Measurements from ENCODE around the gene VAMP3. TPM values are rescaled to one million over a fixed set of nuclear protein-coding genes. Genes with fewer than 3 reads are reported as not detected.

VAMP3 gene, protein sequence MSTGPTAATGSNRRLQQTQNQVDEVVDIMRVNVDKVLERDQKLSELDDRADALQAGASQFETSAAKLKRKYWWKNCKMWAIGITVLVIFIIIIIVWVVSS
- total RNA-seq = 76.4 and 82.5 TPM in 2 replicates
- long read RNA-seq, transcript VAMP3-201 (5 exons, 2,205 nt) = major isoform, 307 of 344 reads
- long read RNA-seq, partial matches to known transcripts = 31 of 344 reads
- long read RNA-seq, other reads (novel, unspliced or antisense) = 5 of 344 reads

GRCh38 chr1:7770997-7771822 lies at the start of gene VAMP3:
Gene VAMP3, plus strand, starts transcription at chr1:7771296. Its CDS starts 88 bp downstream, at chr1:7771384.
- TF ChIP-seq CTCF (IDR thresholded peaks at IDR 0.05; ENCODE audit: unreplicated experiment) = no peak
- Mint-ChIP-seq H3K4me1 (ENCODE audit: low read depth) (peaks cover 7% of the 10 kb centered on the region), H3K36me3 (ENCODE audit: insufficient read depth) (peaks cover 9% of the 10 kb centered on the region), H3K27ac (peak within 1 kb of the TSS; percentile 88), H3K9me3 (ENCODE audit: low read depth) (no peaks in the 10 kb centered on the region), H3K27me3 (no peaks in the 10 kb centered on the region), H3K4me3 (ENCODE audit: low read depth) (peak within 1 kb of the TSS; percentile 82)
- DNase-seq (ENCODE audit: low spot score, unreplicated experiment) = peak; percentile 76

DNA sequence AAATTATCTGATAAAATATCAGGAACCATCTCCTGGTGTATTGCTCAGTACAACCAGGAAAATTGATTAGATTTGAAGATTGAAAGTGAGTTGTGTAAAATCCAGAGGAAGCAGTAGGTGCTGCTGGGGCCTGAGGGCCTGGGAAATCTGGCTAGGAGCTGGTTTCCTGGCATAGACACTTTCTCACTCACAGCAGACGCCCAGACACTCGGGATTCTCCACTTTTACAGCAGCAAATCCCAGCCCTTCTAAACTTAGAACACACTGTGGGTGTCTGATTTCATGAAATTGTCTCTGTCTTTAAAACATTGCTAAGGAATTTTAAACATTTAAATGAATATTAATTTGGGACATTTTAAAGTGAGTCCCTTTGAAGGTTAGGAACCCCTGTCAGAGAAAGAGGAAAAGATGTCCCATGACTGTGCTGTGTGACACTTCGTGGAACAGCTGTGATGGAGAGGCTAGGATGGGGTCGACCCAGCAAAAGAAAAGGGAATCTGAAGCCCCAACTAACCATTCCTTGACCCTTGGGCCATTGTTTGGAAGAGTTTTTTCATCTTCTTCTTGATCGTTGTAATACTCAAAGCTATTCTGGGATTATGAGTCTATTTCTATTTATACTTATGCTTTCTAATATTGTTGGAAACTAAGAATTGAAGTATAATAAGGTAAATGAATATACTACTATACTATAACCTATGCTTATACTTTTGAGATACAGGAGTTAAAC lies 49.0 kb upstream of the VAMP3 start:
- no peak overlapping the region for H3K27ac Mint-ChIP-seq
- H3K4me1 Mint-ChIP-seq (ENCODE audit: low read depth) = peaks cover 12% of the 10 kb centered on the region
- no peak overlapping the region for H3K4me3 Mint-ChIP-seq (ENCODE audit: low read depth)
- H3K9me3 Mint-ChIP-seq (ENCODE audit: low read depth) = no peaks in the 10 kb centered on the region
- H3K36me3 Mint-ChIP-seq (ENCODE audit: insufficient read depth) = no peaks in the 10 kb centered on the region
- TF ChIP-seq CTCF (IDR thresholded peaks at IDR 0.05; ENCODE audit: unreplicated experiment) = no peak
- no peaks in the 10 kb centered on the region for H3K27me3 Mint-ChIP-seq
- DNase-seq (ENCODE audit: low spot score, unreplicated experiment) = no peak

DNA sequence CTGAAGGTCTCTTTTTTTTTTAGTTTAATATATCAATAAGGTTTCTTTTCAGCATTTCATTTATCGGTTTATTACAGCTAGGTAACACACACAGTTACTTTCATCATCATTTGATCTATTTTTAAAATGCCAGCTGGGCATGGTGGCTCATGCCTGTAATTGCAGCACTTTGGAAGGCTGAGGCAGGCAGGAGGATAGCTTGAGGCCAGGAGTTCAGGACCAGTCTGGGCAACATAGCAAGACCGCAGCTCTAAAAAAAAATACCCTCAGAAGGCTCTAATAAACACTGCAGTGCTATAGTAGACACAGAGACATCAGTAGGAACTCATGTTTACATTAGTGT lies 48.5 kb upstream of the VAMP3 start:
- no peak for DNase-seq (ENCODE audit: low spot score, unreplicated experiment)
- Mint-ChIP-seq H3K27ac (no peak overlapping the region), H3K36me3 (ENCODE audit: insufficient read depth) (no peaks in the 10 kb centered on the region), H3K4me1 (ENCODE audit: low read depth) (peaks cover 12% of the 10 kb centered on the region), H3K4me3 (ENCODE audit: low read depth) (no peak overlapping the region), H3K27me3 (no peaks in the 10 kb centered on the region), H3K9me3 (ENCODE audit: low read depth) (no peaks in the 10 kb centered on the region)
- no peak for TF ChIP-seq CTCF (IDR thresholded peaks at IDR 0.05; ENCODE audit: unreplicated experiment)

GRCh38 chr1:7726623-7727022 lies 44.5 kb upstream of the VAMP3 start:
- no peaks in the 10 kb centered on the region for H3K9me3 Mint-ChIP-seq (ENCODE audit: low read depth)
- H3K4me1 Mint-ChIP-seq (ENCODE audit: low read depth) = no peaks in the 10 kb centered on the region
- DNase-seq (ENCODE audit: low spot score, unreplicated experiment) = no peak
- no peak overlapping the region for H3K4me3 Mint-ChIP-seq (ENCODE audit: low read depth)
- no peak for TF ChIP-seq CTCF (IDR thresholded peaks at IDR 0.05; ENCODE audit: unreplicated experiment)
- no peaks in the 10 kb centered on the region for H3K27me3 Mint-ChIP-seq
- no peak overlapping the region for H3K27ac Mint-ChIP-seq
- H3K36me3 Mint-ChIP-seq (ENCODE audit: insufficient read depth) = peaks cover 2% of the 10 kb centered on the region

- Mint-ChIP-seq H3K27ac (no peak overlapping the region), H3K4me3 (ENCODE audit: low read depth) (no peak overlapping the region), H3K4me1 (ENCODE audit: low read depth) (no peaks in the 10 kb centered on the region), H3K27me3 (no peaks in the 10 kb centered on the region), H3K9me3 (ENCODE audit: low read depth) (no peaks in the 10 kb centered on the region), H3K36me3 (ENCODE audit: insufficient read depth) (peaks cover 2% of the 10 kb centered on the region)
- TF ChIP-seq CTCF (IDR thresholded peaks at IDR 0.05; ENCODE audit: unreplicated experiment) = no peak
- DNase-seq (ENCODE audit: low spot score, unreplicated experiment) = no peak
These were observed 43.2 kb upstream of the VAMP3 start for GRCh38 chr1:7727809-7728471.

All from progenitor cell of endocrine pancreas (in vitro differentiated cells).